Umbilical cord (tissue), 2 donors: Measurements from ENCODE around the gene STAT3. TPM values are rescaled to one million over a fixed set of nuclear protein-coding genes. Genes with fewer than 3 reads are reported as not detected.
"Not testable (repeated sequence)": the region's sequence is repeated elsewhere in the genome, so short reads cannot be mapped to it uniquely, and the experiment has no call there.

Source experiments
- DNase-seq: peaks from one replicate; pipeline ENCODE4 v3.0.0-alpha.2; 2015; ENCODE audit warnings: low spot score
- total RNA-seq: library from RNA; depleted of rRNA; stranded (reverse); fragments of >200 nt; gene quantifications from one replicate; pipeline ENCODE4 v1.2.3, GENCODE V29; 2014; ENCODE audit warnings: low replicate concordance; ENCODE audit not compliant: insufficient read depth

The STAT3 gene
- total RNA-seq, 1 donor from 2014 or later: 111 TPM

DNA sequence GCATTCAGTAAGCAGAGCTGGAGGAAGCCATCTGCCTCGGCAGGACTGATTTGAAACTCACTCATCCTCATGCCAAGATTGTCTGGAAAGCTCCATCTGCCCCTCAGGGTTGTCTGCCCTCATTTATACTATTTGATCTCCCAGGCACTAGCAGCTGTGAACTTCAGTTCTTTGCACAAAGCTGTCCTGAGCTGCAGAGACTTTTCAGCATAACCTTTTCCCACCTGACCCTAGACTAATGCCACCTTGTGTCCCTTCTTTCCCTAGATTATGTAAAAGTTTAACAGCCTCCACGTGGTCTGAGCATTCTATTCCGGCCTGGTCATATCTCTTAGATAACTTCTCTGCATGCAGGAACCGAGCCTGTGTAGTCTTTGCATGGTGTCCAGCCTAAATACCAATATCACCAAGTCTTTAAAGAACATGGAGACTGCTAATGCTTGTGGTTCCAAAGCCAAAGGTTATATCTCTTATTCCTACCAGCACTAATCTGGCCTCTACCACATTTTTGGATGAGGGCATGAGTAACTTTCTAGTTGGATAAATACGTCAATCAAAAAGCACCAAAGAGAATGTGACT is 70.9 kb downstream of the STAT3 start:
- no peak for DNase-seq

DNA sequence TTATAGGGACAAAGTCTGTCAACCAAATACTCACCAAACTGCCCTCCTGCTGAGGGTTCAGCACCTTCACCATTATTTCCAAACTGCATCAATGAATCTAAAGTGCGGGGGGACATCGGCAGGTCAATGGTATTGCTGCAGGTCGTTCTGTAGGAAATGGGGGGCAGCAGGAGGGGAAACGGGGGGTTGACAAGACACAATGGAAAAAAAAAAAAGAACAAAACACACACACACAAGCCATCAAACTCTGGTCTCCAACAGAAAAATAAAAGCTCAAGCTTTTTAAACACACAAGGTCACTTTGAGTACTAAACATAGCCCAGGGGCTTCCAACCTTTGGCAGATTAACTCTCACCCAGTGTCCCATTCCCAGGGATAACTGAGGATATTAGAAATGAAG is 71.5 kb downstream of the STAT3 start:
- no peak for DNase-seq

GRCh38 chr17:42315402-42316156 is 72.7 kb downstream of the STAT3 start:
- DNase-seq: no peak

- no peak for DNase-seq
Observed at GRCh38 chr17:42313773-42314566, 74.3 kb downstream of the STAT3 start.

DNA sequence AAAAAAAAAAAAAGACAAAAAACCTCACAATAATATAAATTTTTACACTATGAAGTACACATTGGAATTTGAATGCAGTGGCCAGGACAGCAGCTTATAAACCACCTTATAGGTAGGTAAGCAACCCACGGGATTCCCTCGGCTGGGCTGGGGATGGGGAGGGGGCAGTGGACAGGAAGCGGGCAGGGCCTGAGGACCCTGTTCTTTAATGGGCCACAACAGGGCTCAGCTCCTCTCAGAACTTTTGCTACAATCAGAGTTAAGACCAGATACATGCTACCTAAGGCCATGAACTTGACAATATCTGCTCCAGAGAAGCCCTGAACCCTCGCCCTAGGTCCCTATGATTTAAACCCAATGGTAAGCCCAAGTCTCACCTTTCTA is 74.9 kb downstream of the STAT3 start:
- no peak for DNase-seq

DNA sequence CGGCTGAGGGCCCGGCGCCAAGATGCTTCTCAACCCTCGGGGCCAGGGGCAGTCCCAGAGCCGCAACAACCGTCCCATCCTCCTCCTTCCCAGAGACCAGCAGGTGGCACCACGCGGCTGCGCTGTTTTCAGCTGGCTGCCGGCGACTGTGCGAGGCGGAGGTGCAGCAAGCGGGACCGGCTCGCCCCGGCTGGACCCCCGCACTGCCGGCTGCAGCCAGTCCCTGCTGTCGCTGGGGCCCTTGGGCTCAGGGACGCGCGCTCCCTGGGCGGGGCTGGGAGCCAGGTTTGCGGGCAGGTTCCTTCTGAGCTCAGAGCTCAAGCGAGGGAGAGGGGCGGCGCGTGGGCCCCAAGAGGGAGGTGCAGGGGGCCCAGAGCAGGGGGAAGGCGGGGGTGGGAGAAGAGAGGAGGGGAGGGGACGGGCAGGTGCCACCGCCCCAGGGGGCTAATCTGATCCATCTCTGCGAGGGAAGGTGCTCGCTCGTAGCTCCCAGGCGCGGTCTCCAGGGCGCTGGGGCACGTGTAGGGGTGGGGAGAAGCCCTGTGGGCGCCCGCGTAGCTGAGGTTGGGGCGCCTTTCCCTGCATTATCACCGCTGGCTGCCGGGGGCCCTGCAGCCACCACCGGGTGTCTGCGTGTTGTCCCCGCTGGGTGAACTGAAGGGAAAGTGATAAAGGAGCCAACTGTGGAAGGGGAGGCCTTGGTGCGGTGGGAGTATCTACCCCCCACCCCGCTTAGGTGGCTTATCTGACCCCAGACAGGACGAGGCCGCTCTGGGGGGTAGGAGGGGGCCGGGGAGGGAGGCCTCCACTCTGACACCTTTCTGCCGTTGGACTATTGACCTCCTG is 75.7 kb downstream of the STAT3 start:
- peak; percentile 92 for DNase-seq

- DNase-seq: no peak
Observed at GRCh38 chr17:42312035-42312284, 76.3 kb downstream of the STAT3 start.

DNA sequence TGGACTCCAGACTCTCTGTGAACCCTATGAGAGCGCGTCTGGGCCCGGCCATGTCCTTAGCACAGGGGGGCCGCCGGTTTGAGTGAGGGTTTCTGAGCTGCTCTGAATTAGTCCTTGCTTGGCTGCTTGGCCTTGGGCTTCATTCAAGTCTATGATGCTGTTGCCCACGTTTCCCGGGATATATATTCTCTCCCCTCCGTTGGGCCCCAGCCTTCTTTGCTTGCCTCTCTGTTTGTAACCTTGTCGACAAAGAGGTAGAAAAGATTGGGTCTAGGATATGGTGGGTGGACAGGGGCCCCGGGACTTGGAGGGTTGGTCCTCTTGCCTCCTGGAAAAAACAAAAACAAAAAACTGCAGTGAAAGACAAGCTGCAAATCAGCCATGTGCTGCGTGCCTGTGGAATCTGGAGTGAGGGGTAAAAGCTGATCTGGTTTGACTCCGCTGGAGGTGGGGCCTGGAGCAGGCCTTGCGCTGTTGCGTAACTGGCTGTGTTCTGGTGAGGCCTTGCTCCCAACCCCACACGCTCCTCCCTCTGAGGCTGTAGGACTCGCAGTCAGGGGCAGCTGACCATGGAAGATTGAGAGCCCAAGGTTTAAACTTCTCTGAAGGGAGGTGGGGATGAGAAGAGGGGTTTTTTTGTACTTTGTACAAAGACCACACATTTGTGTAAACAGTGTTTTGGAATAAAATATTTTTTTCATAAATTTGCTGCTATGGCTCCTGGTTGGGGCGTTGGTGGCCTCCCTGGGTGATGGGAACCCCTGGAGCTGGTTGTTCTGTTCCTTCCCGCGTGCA is 76.8 kb downstream of the STAT3 start:
- DNase-seq: peak; percentile 98

GRCh38 chr17:42310787-42311215 is 77.4 kb downstream of the STAT3 start:
- DNase-seq: no peak

GRCh38 chr17:42309986-42310786 is 78.1 kb downstream of the STAT3 start:
- no peak for DNase-seq

DNA sequence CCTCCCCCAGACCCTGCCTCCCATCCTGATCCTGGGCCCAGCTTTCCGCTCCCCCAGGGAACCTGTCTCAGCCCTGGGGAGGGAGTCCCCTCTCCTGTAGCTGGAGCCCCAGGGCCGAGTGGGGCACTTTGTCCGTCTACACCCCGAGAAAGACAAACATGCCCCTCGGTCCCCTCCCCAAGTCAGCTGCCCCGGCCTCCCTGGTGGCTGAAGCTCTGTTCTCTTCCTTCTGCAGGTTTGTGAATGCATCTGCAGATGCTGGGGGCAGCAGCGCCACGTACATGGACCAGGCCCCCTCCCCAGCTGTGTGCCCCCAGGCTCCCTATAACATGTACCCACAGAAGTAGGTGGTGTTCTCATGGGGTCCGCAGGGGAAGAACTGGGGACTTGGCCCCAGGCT is 79.1 kb downstream of the STAT3 start:
- DNase-seq: no peak

- DNase-seq: no peak
Observed at GRCh38 chr17:42308446-42308845, 79.8 kb downstream of the STAT3 start.

DNA sequence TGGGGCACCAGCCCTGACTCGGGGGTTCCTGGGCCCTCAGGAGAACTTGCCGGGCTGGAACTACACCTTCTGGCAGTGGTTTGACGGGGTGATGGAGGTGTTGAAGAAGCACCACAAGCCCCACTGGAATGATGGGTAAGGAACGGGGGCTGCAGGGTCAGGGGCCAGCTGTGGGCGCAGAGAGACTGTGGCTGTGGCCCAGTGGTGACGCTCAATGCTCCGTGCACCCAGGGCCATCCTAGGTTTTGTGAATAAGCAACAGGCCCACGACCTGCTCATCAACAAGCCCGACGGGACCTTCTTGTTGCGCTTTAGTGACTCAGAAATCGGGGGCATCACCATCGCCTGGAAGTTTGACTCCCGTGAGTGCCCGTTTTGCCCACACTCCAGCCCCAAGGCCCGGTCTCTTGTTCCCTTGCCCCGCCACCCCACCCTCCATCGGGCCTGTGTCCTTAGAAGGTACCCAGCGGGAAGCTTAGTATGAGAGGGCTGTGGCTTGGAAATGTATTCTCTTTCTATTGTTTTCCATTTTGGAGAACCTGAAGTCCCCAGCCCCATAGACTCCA is 80.8 kb downstream of the STAT3 start:
- DNase-seq: no peak

GRCh38 chr17:42306385-42306667 is 81.9 kb downstream of the STAT3 start:
- DNase-seq: no peak

DNA sequence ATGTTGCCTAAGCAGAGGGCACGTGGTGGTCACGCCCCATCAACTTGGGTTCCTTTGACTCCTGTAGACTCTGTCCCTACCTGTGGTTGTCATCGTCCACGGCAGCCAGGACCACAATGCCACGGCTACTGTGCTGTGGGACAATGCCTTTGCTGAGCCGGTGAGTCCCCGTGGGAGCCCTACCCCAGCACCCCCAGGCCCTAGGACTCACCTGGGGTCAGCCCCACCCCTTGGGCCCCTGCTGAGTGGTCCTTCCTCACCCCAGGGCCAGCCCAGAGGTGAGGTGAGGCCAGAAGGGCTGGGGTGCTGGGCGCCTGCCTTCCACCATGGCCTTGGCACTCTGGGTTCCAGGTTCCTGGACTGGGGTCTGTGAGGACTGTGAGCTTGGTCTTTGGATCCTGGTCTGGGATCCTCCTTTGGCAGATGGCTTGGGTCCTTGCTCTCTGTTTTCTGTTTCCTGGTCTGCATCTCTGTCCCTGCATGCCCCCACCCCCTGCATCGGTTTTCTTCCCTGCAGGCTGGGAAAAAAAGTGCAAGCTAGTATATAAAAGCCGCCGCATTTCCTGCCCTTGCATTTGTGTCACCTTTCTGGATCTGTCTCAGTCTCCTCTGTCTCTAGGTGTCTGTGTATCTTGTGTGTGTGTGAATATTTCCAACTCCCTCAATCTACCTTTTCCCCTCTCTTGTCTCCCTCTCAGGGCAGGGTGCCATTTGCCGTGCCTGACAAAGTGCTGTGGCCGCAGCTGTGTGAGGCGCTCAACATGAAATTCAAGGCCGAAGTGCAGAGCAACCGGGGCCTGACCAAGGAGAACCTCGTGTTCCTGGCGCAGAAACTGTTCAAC is 82.5 kb downstream of the STAT3 start:
- no peak for DNase-seq

DNA sequence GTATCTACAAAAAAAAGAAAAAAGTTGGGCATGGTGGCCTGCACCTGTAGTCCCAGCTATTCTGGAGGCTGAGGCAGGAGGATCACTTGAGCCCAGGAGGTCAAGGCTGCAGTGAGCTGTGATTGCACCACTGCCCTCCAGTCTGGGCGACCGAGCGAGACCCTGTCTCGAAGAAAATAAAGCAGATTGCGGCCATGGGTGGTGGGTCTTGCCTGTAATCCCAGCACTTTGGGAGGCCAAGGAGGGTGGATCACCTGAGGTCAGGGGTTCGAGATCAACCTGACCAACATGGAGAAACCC is 83.3 kb downstream of the STAT3 start:
- not testable (repeated sequence) for DNase-seq

GRCh38 chr17:42304187-42305030 is 83.8 kb downstream of the STAT3 start:
- DNase-seq: no peak

DNA sequence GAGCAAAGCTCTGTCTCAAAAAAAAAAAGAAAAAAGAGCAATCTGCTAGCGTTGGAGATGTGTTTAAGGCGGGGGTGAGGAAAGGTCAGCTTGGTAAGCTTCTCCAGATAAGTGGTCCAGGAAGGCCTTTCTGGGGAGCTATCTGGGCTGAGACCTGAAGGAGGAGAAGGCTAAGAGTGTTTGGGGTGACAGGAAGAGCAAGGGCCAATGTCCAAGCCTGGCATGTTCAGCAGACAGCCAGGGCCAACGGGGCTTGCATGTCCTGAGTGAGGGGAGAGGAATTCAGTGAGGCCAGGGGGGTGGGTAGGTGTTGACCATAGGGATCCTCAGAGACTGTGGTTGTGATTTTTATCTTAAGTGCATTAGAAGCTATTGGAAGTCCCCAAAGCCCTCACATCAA is 84.5 kb downstream of the STAT3 start:
- DNase-seq: no peak

GRCh38 chr17:42301022-42301421 is 87.2 kb downstream of the STAT3 start:
- DNase-seq: no peak
